HK-2 (cell line): ENCODE results near the gene SLC2A11.
"Not testable (repeated sequence)": the region's sequence is repeated elsewhere in the genome, so short reads cannot be mapped to it uniquely, and the experiment has no call there.

Experiments
- DNase-seq: peaks from one replicate; pipeline ENCODE4 v3.0.0-alpha.2; 2018; ENCODE audit not compliant: unreplicated experiment

SLC2A11 gene

GRCh38 chr22:23908587-23909205 is 51.0 kb downstream of the SLC2A11 start:
- DNase-seq: no peak

DNA sequence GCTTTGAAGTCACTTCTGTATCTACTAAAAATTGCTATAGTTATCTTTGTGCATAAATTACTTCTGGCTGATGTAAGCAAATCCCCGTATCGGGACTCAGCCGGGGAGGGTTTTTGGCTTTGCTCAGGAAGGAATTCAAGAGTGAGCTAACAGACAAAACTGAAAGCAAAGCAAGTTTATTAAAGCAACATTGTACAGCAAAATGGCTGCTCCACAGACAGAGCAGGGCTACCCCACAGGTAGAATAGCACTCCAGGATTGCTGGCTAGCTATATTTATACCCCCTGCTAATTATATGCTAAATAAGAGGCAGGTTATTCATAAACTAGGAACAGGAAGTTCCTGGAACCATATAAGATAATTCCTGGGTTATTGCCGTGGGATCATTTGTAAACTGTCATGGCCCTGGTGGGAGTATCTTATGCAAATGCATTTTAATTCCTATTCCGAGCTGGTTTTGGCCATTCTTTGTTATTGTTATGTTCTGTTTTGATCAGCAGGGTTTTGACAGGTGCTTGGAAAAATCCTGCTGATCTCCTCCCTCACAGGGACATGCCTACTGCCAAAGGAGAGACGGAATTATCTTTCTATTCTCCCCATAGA is 51.7 kb downstream of the SLC2A11 start:
- DNase-seq: no peak

DNA sequence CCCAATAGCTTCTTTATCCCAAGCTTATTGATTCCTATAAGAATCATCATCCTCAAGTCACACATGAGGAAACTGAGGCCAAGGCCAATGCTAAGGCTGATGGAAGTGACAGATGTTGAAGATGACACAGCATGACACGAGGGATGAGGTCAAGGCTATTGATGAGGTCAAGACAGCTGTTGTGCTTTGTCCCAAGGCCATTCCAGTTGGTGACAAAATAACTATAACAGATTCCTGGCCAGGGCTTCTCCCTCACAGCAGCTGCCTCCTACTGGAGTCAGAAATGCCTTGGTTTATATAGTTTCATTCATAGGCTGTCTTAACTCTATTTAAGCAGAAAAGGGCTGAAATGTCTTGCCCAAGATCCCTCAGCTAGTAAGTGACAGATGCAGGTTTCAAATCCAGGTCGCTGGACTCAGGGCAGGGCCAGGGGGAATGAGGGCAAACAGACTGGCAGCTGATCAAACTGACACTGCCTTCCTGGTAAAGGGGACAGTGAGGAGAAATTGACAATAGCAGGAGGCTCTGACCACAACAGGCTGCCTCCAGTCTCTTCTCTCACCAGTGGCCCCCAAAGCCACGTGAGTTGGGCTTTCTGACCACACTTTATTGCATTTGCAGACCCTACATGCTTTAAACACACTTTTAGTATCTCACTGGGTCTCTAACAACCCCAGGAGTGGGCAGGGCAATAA is 53.0 kb downstream of the SLC2A11 start:
- DNase-seq: no peak

DNA sequence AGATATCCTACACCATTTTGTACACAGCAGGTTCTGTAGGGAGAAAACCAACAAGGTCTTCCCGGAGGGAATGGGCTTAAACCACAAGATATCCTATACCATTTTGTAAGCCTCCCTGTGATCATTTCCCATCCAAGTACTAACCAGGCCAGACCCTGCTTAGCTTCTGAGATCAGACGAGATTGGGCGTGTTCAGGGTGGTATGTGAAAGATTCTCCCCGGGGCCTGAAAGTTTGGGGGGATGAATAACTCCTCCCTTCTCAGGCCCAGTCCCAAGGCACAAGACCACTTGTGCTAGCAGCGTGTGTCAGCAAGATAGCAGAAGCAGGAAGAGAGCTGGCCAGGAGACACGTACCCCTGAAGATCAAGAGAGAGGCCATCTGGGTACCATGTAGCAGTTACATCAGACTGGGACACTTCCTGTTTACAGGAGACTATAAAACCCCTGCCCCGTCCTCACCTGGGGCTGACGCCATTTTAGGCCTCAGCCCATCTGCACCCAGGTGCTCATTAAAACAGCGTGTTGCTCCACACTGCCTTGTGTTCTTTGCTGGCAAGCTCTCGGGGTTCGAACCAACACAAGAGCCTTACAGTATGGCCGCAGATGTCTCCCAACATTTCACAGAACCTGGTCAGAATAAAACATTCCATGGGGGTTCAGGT is 53.8 kb downstream of the SLC2A11 start:
- no peak for DNase-seq

DNA sequence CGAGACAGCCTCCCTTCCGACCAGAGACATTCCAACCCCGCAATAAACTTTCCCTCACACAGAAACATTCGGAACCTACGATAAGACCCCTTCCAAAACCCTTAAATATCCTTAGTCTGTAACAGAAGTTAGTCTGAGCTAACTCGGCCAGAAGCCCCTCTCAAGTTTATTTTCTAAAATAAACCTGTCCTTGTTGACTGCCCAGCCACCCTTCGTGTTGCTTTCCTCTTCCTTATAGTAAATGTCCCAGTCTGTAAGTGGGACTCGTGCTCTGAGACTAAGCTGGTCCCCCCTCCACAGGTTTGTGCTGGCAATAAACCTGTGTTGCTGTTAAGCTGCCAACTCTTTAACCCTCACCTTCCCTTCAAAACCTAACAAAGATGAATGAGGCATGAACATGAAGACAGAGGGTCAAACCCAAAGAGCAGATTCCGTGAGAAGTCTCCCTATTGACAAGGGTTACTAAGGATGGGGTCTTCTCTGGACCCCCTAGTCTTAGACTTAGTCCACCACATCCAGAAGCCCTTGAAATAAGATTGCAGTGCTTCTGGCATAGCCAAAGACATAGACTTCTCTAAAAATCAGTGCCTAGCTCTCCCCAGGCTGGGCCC is 54.7 kb downstream of the SLC2A11 start:
- DNase-seq: no peak

DNA sequence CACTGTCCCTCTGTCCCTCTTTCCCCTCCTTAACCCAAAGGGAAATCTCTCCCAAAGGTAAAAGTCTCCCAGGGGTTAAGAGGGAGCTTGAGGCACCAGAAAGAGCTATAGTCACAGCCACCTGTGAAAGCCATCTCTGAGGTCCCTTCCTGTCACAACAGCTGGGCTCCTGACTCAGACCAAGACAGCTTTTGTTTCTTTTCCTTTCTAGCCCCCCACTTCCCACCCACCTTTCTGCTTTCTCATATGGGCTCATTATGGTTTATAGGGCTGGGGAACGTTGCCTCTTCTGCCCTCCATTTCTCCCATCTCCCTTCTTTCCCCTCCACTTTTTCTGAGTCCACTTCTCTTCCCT is 55.6 kb downstream of the SLC2A11 start:
- DNase-seq: no peak

DNA sequence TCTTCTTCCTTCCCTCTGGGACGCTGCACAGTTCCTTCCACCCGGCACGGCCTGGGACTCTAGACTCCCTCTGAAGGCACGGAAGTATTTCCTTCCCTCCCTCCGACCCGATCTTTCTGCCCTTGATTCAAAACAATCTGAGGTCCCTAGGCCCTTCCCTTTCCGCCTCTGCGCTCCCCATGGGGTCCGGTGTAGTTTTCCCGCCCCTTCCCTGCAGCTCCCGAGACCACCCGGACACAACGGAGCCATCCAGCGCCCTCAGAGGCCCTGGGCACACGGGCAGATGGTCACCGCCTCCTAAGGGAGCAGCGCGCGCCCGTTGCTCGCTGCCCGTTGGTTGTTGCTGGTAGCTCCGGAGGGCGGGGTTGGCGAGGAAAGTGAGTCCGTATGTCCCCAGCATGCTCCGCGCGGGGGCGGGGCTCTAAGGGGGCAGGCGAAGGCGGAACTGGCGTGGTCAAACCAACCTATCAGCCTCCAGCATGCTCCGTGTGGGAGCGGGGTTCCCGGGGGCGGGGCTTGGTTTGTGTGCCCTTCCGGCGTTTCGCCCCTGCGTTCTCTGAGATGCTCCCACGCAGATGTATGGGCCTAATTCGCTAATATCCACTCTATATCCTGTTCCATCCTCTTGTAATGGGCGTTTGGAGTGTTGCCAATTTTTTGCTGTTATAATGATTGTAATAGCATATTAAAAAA is 56.1 kb downstream of the SLC2A11 start:
- peak; percentile 98 for DNase-seq

DNA sequence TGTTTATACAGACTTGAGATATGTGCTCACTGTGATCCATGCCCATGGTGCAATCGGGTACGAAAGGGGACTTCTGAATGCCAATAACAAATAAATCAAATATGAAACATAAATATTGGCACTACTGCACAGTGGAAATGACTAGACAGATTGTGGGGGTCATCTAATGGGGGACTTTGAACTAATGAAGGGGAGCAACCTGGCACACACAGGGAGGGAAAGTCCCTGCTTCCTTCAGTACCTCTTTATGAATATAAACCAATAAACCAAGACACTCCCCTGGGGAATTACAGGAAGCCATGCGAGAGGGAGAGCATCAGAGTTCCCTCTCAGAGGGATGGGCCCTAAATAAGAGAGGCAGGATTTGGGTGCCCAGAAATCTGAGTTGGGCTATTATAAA is 57.6 kb downstream of the SLC2A11 start:
- no peak for DNase-seq

DNA sequence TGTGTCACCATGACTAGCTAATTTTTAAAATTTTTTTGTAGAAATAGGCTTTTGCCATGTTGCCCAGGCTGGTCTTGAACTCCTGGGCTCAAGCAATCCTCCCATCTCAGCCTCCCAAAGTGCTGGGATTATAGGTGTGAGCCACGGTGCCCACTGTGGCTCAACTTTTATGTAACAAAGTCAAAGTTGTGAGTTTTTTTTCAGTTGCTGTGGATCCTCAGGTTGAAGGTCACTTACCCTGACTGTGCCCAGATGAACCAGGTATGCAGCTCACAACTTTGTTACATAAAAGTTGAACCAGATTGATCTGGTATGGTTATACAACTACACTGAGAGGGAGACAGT is 62.6 kb downstream of the SLC2A11 start:
- DNase-seq: not testable (repeated sequence)

- not testable (repeated sequence) for DNase-seq
These were observed 64.0 kb downstream of the SLC2A11 start for GRCh38 chr22:23921586-23922201.

DNA sequence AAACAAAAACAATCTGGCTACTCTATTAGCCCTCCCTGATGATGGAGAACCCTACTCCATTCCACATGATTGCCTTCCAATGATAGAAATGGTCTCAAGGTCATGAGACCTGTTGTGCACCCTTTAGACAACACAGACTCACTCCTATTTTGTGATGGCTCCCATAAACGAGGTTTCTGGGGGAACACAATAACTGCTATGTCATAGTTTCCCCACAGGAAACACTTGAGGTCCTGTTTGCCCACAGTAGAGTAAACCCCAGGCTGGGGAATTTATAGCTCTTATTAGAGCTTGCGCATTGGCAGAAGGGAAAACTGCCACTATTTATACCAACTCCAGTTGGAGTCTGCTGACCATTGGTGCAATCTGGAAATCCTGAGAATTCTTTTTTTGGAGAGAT is 65.2 kb downstream of the SLC2A11 start:
- DNase-seq: no peak

GRCh38 chr22:23925020-23925606 is 67.4 kb downstream of the SLC2A11 start:
- DNase-seq: no peak

DNA sequence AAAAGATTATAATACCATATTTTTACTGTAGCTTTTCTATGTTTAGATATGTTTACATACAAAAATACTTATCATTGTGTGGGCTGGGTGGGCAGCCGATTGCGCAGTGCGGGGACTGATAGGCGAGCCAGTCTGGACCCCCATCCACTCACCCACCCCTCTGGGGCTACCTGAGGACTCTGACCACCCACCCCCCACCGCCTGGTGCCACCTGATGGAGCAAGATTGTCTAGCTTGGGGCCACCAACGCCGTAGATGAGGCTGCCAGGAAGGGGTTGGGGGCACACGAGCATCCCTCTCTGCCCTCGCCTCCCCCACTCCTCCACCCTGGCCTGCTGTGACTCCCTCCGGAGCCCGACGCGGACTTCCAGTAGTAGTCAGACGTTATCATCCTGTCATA is 68.9 kb downstream of the SLC2A11 start:
- no peak for DNase-seq
